ENCODE data around the gene LRRTM2. TPM values are rescaled to one million over a fixed set of nuclear protein-coding genes. Genes with fewer than 3 reads are reported as not detected.

Gene LRRTM2
- polyA plus RNA-seq, 3 donors = 0.02 TPM; not detected in 2

- no peaks in the 10 kb centered on the region for H3K4me1 Mint-ChIP-seq
- Histone ChIP-seq H3K9ac (ENCODE audit: insufficient read depth, low read length, poor library complexity, severe bottlenecking) (no peak overlapping the region), H3K4me1 (ENCODE audit: control insufficient read depth in 1 of 2, insufficient read depth in 2 of 2, low read length in 2 of 2) (no peaks in the 10 kb centered on the region), H3K79me2 (ENCODE audit: insufficient read depth, low read length) (peaks cover 5% of the 10 kb centered on the region), H2AFZ (ENCODE audit: insufficient read depth, low read depth, low read length, poor library complexity, severe bottlenecking) (no peak overlapping the region), H3K36me3 (replicated peaks in 1 of 2; ENCODE audit: control insufficient read depth in 1 of 2, insufficient read depth in 2 of 2, low read length in 2 of 2) (peaks cover 5 to 31% of the 10 kb centered on the region in 2 donors), H3K27me3 (ENCODE audit: control insufficient read depth in 2 of 2, insufficient read depth in 2 of 2, low read length in 2 of 2) (no peaks in the 10 kb centered on the region), H3K4me2 (replicated peaks; ENCODE audit: extremely low read depth, low read length, poor library complexity, severe bottlenecking) (no peak overlapping the region), H3K27ac (ENCODE audit: low read depth in 1 of 2, low read length in 2 of 2) (no peak overlapping the region), H3K4me3 (replicated peaks in 1 of 3; ENCODE audit: low read depth in 2 of 3, low read length in 3 of 3) (no peak overlapping the region), H3K9me3 (replicated peaks in 1 of 2; ENCODE audit: control insufficient read depth in 1 of 2, insufficient read depth in 1 of 2, low read length in 2 of 2) (no peaks in the 10 kb centered on the region), H4K20me1 (ENCODE audit: insufficient read depth, low read length) (peaks cover 83% of the 10 kb centered on the region)
- no peak for DNase-seq
- peaks cover 0 to 1% (median 0%) of the 10 kb centered on the region in 7 donors for H3K9me3 Mint-ChIP-seq
- TF ChIP-seq CTCF (IDR thresholded peaks at IDR 0.05) = no peak
- peaks cover 0 to 3% (median 1%) of the 10 kb centered on the region in 3 donors for H3K27me3 Mint-ChIP-seq (ENCODE audit: low read depth in 3 of 3)
- WGBS (ENCODE audit: insufficient coverage) = no CpG with 5 or more reads among the region's 3 CpGs
- H3K4me3 Mint-ChIP-seq = no peak overlapping the region
- H3K36me3 Mint-ChIP-seq = peaks cover 28% of the 10 kb centered on the region in 2 donors
- intact Hi-C loops (cut with micrococcal nuclease) = no loop called here
- H3K27ac Mint-ChIP-seq = no peak overlapping the region
Measured at GRCh38 chr5:138833726-138834480, 41.2 kb downstream of the LRRTM2 start.

GRCh38 chr5:138833080-138833479, 42.1 kb downstream of the LRRTM2 start:
- WGBS (ENCODE audit: insufficient coverage) = 89% methylated on average over 2 of the region's 2 CpGs
- no peak overlapping the region for H3K4me3 Mint-ChIP-seq
- Histone ChIP-seq H3K9ac (ENCODE audit: insufficient read depth, low read length, poor library complexity, severe bottlenecking) (no peak overlapping the region), H3K4me3 (replicated peaks in 1 of 3; ENCODE audit: low read depth in 2 of 3, low read length in 3 of 3) (no peak overlapping the region), H3K4me2 (replicated peaks; ENCODE audit: extremely low read depth, low read length, poor library complexity, severe bottlenecking) (no peak overlapping the region), H3K27me3 (ENCODE audit: control insufficient read depth in 2 of 2, insufficient read depth in 2 of 2, low read length in 2 of 2) (no peaks in the 10 kb centered on the region), H2AFZ (ENCODE audit: insufficient read depth, low read depth, low read length, poor library complexity, severe bottlenecking) (no peak overlapping the region), H4K20me1 (ENCODE audit: insufficient read depth, low read length) (peaks cover 74% of the 10 kb centered on the region), H3K36me3 (replicated peaks in 1 of 2; ENCODE audit: control insufficient read depth in 1 of 2, insufficient read depth in 2 of 2, low read length in 2 of 2) (peaks cover 14 to 39% of the 10 kb centered on the region in 2 donors), H3K4me1 (ENCODE audit: control insufficient read depth in 1 of 2, insufficient read depth in 2 of 2, low read length in 2 of 2) (no peaks in the 10 kb centered on the region), H3K9me3 (replicated peaks in 1 of 2; ENCODE audit: control insufficient read depth in 1 of 2, insufficient read depth in 1 of 2, low read length in 2 of 2) (no peaks in the 10 kb centered on the region), H3K27ac (ENCODE audit: low read depth in 1 of 2, low read length in 2 of 2) (no peak overlapping the region), H3K79me2 (ENCODE audit: insufficient read depth, low read length) (peaks cover 5% of the 10 kb centered on the region)
- intact Hi-C loops (cut with micrococcal nuclease) = no loop called here
- TF ChIP-seq CTCF (IDR thresholded peaks at IDR 0.05) = no peak
- H3K27ac Mint-ChIP-seq = no peak overlapping the region
- H3K27me3 Mint-ChIP-seq (ENCODE audit: low read depth in 3 of 3) = peaks cover 0 to 5% (median 1%) of the 10 kb centered on the region in 3 donors
- no peak for DNase-seq
- peaks cover 0 to 1% (median 0%) of the 10 kb centered on the region in 7 donors for H3K9me3 Mint-ChIP-seq
- peaks cover 36 to 37% of the 10 kb centered on the region in 2 donors for H3K36me3 Mint-ChIP-seq
- no peaks in the 10 kb centered on the region for H3K4me1 Mint-ChIP-seq
